Keratinocyte (primary cell): ENCODE data around the gene LSM3.

Experiments used
- CTCF ChIP-seq, 3 experiments: IDR thresholded peaks in 1 of 3; conservative IDR thresholded peaks in 1 of 3; optimal IDR thresholded peaks in 1 of 3; 2 replicates in 2 of 3; 3 replicates in 1 of 3; pipeline versions ENCODE3 to v1.5.1; 2011; ENCODE audit warnings: low read length in 3 of 3, mild to moderate bottlenecking in 3 of 3, moderate library complexity in 2 of 3, control low read depth in 1 of 3, inconsistent platforms in 1 of 3; ENCODE audit not compliant: insufficient read depth in 2 of 3; ENCODE audit errors: extremely low read depth in 1 of 3
- EZH2 ChIP-seq: IDR thresholded peaks from one replicate; pipeline ENCODE4 v1.6.1; 2012; ENCODE audit warnings: inconsistent platforms, mild to moderate bottlenecking, low read length, moderate library complexity

GRCh38 chr3:14166877-14167603 is 11.6 kb upstream of the LSM3 start:
- no peak for TF ChIP-seq CTCF (optimal IDR thresholded peaks at IDR 0.05 in 1 of 3, IDR thresholded peaks at IDR 0.05 in 1 of 3, conservative IDR thresholded peaks at IDR 0.05 in 1 of 3; ENCODE audit: extremely low read depth in 1 of 3, insufficient read depth in 2 of 3, low read length in 3 of 3)
- no peak for TF ChIP-seq EZH2
